22Rv1 (cell line): ENCODE results near the gene NPFF.

Experiments used
- H3K27ac ChIP-seq: fragments of 450-650 bp; 2 replicates; pipeline ENCODE4 v1.5.1; 2017
- CTCF ChIP-seq: fragments of 450-650 bp; IDR thresholded peaks from 2 replicates; pipeline ENCODE4 v1.5.1; 2017; ENCODE audit warnings: mild to moderate bottlenecking
- ZFX ChIP-seq: fragments of 450-650 bp; IDR thresholded peaks from 2 replicates; pipeline ENCODE4 v1.6.1; 2017; ENCODE audit warnings: antibody characterized with exemption, borderline replicate concordance

Gene NPFF

DNA sequence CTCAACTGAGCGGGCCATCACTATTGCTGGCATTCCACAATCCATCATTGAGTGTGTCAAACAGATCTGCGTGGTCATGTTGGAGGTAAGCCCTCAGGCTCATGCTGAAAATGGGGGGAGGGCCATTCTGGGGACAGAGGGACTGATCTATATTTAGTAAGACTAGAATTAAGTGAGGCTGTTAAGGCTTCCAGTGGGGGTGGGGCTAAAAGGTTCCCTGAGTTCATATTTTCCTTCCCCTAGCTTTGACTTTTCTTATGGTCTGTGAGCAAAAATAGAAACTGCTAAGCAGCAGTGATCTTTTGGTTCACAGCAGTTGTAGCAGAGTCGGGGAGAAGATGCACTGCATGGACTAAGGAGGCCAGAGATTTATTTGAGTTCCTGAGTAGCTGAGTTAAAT lies 46.2 kb downstream of the NPFF start:
- no peak overlapping the region for H3K27ac ChIP-seq
- TF ChIP-seq ZFX (no peak), CTCF (no peak)

GRCh38 chr12:53459097-53459496 lies 48.2 kb downstream of the NPFF start:
- H3K27ac ChIP-seq = no peak overlapping the region
- TF ChIP-seq CTCF (no peak), ZFX (no peak)
